Measurements from ENCODE around the gene ARHGAP1.

- TF ChIP-seq CTCF (IDR thresholded peaks at IDR 0.05) (no peak), POLR2A (IDR thresholded peaks at IDR 0.05) (no peak)
Measured at GRCh38 chr11:46630237-46630636, 70.2 kb downstream of the ARHGAP1 start.
